AG04449 (cell line): ENCODE measurements around the gene MTURN.

Experiments used
- CTCF ChIA-PET: fragments of 350-600 bp; formaldehyde crosslinking; extraction: SDS; loops from one replicate; lab custom pipeline; 2021; ENCODE audit warnings: antibody characterized with exemption; lab: Yijun Ruan, JAX
- POLR2A ChIA-PET: fragments of 400-600, 350-600 bp; formaldehyde crosslinking; extraction: SDS; loops from one replicate; lab custom pipeline; 2020; ENCODE audit warnings: antibody characterized with exemption, inconsistent platforms; lab: Yijun Ruan, JAX
- DNase-seq: peaks from one replicate; pipeline ENCODE4 v3.0.0-alpha.2; 2010; ENCODE audit warnings: low read depth, low spot score
- H3K4me3 ChIP-seq: 2 replicates; pipeline ENCODE4 v1.5.1; 2011; ENCODE audit warnings: low read depth, mild to moderate bottlenecking, control low read depth, low read length
- CTCF ChIP-seq: IDR thresholded peaks from one replicate; pipeline ENCODE4 v1.5.1; 2011; ENCODE audit warnings: mild to moderate bottlenecking, moderate library complexity, low read length, control low read depth, inconsistent platforms; ENCODE audit not compliant: insufficient read depth; ENCODE audit errors: missing control alignments

The MTURN gene

GRCh38 chr7:30166155-30166840 lies 31.5 kb downstream of the MTURN start:
- POLR2A ChIA-PET = no interaction called here
- TF ChIP-seq CTCF = no peak
- no peak overlapping the region for H3K4me3 ChIP-seq
- DNase-seq = no peak
- CTCF ChIA-PET = interaction anchor here (0.8 to 1.8 kb wide), 8 partner anchors 10 to 247 kb away, joined by 3 to 9 read pairs (median 4); no protein-coding TSS in a partner anchor

- ChIA-PET POLR2A (no interaction called here), CTCF (interaction anchor here (0.8 to 1.8 kb wide), 6 partner anchors 10 to 246 kb away, joined by 3 to 9 read pairs (median 4); no protein-coding TSS in a partner anchor)
- no peak for DNase-seq
- no peak overlapping the region for H3K4me3 ChIP-seq
- no peak for TF ChIP-seq CTCF
Observed at GRCh38 chr7:30166841-30167235, 32.1 kb downstream of the MTURN start.

GRCh38 chr7:30167901-30168300 lies 33.1 kb downstream of the MTURN start:
- no peak for TF ChIP-seq CTCF
- POLR2A ChIA-PET = no interaction called here
- DNase-seq = no peak
- no peak overlapping the region for H3K4me3 ChIP-seq
- CTCF ChIA-PET = interaction anchor here (1.0 to 1.5 kb wide), 4 partner anchors 8 to 245 kb away, joined by 3 to 4 read pairs (median 4); no protein-coding TSS in a partner anchor

GRCh38 chr7:30168835-30169573 lies 34.2 kb downstream of the MTURN start:
- DNase-seq = peak; percentile 82
- TF ChIP-seq CTCF = no peak
- POLR2A ChIA-PET = no interaction called here
- CTCF ChIA-PET = interaction anchor here (0.8 to 1.5 kb wide), 5 partner anchors 9 to 244 kb away, joined by 3 to 4 read pairs (median 3); no protein-coding TSS in a partner anchor
- peak overlapping the region; percentile 29; the same call in 1 of the 2 replicates for H3K4me3 ChIP-seq

- ChIA-PET POLR2A (no interaction called here), CTCF (interaction anchor here (0.8 to 0.9 kb wide), 3 partner anchors 35 to 394 kb away, joined by 3 read pairs; partner anchors contain the start of gene MTURN)
- no peak for TF ChIP-seq CTCF
- H3K4me3 ChIP-seq = no peak overlapping the region
- no peak for DNase-seq
Observed at GRCh38 chr7:30169579-30169978, 34.8 kb downstream of the MTURN start.
